Islet of Langerhans (tissue), 1 donor: Measurements from ENCODE around the gene MACROD2.
A peak's percentile ranks its signal among the peaks of the same experiment; 100 is the strongest.
"Not testable (repeated sequence)": the region's sequence is repeated elsewhere in the genome, so short reads cannot be mapped to it uniquely, and the experiment has no call there.

ENCODE experiments used
- FAIRE-seq: peaks from one replicate; lab custom pipeline; 2011; peaks lifted over from hg19 to GRCh38; lab: Jason Lieb, UNC

The MACROD2 gene

DNA sequence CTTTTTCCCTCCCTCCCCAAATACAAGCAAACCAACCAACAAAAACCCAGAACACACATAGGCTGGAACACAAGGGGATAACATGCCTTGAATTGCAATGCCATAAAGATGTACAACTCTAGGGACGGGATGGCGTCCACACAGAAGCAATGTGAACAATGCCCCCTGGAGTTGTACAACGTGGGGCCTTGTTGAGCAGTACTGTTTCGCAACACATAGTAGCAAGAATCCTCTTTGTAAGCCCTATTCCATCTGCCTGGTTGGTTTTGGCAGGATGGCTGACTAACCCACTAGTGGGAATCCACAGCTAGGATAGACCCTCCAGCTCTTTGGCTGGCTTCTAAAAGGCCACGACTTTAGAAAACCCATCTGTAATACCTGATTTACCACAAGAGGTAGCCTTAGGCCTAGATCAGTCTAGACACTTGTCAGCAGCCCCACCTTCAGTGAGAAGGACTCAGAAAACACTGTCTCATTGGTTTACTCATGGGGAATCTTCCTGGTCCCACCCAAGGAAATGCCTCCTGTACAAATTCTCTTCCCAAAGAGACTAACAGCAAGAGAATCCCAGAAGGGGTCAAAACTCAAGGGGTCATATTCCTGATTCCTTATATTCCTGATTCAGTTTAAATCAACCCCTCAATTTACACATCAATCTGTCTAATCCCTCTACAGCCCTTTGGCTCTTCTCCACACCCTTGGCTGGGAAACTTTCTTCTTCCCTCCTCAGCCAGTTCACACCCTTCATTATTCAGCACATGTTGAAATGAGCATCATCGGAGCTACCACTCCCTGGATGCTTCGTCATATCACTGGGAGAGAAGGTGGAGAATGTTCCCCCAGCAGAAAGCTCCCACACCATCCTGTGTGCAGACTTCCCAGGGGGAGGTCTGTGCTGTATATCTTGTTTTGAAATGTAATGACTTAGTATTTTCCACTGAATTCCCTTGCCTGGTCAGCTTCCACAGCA is 964.5 kb downstream of the MACROD2 start:
- FAIRE-seq, result no peak

- FAIRE-seq, result peak; percentile 90
These were observed 965.5 kb downstream of the MACROD2 start for GRCh38 chr20:14960831-14961230.

GRCh38 chr20:14963262-14963663 is 967.9 kb downstream of the MACROD2 start:
- no peak for FAIRE-seq

- FAIRE-seq, result no peak
These were observed 970.9 kb downstream of the MACROD2 start for GRCh38 chr20:14966203-14966602.

DNA sequence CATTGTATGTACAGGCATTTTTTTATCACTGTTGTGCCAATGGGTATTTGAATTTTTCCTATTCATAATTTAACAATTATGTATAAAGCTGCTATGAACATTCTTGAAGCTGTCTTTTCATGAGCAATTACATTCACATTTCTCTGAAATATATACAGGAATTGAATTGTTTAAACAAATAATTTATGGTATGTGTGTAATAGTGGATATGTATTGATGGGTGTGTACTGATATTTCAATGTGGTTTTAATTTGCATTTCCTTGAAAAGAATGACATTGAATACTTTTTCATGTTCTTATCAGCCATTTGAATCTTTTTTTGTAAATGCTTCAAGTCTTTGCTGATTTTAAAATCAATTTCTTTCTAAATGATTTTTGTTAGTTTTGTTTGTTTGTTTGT is 971.5 kb downstream of the MACROD2 start:
- FAIRE-seq, result no peak

- FAIRE-seq, result no peak
These were observed 976.9 kb downstream of the MACROD2 start for GRCh38 chr20:14972256-14972655.

GRCh38 chr20:14972690-14973089 is 977.4 kb downstream of the MACROD2 start:
- no peak for FAIRE-seq

DNA sequence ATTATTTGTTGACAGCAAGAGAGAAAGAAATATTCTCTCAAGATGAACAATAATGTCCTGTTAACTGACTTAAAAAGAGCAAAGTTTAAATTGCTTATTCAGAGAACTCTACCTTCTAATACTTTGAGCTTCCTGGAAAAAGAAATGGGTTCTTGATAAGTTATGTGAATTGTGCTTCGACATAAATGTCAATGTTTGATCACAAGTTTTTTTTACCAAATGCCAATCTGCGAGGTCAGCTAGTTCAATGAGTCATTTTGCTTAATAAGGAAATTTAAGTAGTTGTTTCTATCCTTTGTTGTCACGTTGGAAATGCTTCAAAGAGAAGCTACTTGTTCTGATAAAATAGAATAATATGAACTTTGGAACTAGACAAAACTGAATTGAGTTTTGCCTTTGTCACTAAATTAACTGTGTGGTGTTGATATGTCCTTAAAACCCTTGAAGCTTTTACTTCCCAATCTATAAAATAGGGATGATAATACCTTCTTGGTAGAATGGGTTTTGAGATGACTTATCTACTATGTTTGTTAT is 984.2 kb downstream of the MACROD2 start:
- peak; percentile 75 for FAIRE-seq

DNA sequence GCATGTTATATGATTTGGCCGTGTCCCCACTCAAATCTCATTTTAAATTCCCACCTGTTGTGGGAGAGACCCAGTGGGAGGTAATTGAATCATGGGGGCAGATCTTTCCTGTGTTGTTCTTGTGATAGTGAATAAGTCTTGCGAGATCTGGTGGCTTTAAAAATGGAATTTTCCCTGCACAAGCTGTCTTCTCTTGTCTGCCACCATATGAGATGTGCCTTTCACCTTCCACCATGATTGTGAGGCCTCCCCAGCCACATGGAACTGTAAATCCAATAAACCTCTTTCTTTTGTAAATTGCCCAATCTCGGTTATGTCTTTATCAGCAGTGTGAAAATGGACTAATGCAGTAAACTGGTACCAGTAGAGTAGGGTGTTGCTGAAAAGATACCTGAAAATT is 986.2 kb downstream of the MACROD2 start:
- FAIRE-seq, result not testable (repeated sequence)

- not testable (repeated sequence) for FAIRE-seq
These were observed 987.0 kb downstream of the MACROD2 start for GRCh38 chr20:14982324-14982723.

DNA sequence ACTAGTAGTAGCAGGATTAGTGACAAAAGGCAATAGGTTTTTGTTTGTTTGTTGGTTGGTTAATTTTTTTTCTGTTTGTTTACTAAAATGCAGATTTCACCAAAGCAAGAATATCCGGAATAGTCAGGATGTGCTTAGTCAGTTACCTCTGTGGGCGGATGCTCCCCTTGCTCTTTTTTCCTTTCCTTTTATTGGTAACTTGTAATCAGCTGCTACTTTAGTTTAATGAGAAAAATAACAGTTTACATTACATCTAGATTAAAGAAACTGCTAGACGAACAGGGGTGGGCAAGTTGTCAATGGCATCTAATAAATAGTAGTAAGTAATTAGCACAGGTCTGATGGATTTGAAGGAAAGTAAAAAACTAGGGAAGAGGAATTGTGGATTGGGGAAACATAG is 989.0 kb downstream of the MACROD2 start:
- peak; percentile 24 for FAIRE-seq

- FAIRE-seq, result no peak
These were observed 989.7 kb downstream of the MACROD2 start for GRCh38 chr20:14984768-14985622.

DNA sequence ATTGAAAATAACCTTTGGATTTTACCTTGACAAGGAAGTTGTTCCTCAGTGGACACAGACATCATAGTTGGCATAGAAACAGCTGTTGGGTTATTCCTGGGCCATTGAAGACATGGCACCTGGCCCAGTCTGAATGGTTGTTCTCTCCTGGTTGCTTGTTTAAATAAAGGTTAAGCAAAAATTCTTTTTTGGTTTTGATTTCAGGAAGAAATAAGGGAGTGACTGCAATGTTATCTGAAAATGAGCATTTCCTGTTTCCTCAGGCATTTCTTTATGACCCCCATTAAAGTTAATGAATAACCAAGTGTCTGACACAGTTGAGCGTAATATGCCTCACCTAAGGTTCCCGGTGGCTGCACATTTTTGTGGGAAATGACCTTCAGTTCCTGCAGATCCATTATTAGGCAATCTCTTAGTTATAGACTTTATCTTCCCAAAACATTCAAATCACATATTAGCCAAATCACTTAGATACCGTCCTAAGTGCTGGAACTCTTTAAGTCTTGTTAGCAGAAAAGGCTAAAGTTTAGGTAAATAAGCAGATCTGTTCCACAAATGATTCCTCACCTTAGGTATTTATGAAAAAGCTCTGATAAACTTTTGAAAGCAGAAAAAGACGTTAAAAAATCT is 990.8 kb downstream of the MACROD2 start:
- peak; percentile 99 for FAIRE-seq

- no peak for FAIRE-seq
These were observed 991.3 kb downstream of the MACROD2 start for GRCh38 chr20:14986656-14987055.

- no peak for FAIRE-seq
These were observed 994.4 kb downstream of the MACROD2 start for GRCh38 chr20:14989535-14990290.

DNA sequence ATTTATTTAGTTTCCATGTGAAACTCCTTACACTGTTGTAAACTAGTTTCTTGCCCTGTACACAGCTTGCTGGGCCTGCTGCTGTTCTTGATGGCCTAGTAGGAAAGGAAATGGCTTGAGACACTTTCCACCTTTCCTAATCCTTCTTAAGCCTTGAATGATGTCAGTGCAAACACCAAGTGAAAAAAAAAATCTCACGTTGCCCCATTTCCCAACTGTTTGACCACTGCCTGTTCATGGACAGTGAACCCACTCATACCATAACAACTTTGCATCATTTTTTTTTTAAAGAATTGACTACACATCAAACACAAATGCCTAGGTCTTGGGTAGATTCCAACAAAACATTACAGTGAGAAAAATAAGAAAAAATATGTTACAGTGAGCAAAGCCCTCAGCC is 995.7 kb downstream of the MACROD2 start:
- no peak for FAIRE-seq

DNA sequence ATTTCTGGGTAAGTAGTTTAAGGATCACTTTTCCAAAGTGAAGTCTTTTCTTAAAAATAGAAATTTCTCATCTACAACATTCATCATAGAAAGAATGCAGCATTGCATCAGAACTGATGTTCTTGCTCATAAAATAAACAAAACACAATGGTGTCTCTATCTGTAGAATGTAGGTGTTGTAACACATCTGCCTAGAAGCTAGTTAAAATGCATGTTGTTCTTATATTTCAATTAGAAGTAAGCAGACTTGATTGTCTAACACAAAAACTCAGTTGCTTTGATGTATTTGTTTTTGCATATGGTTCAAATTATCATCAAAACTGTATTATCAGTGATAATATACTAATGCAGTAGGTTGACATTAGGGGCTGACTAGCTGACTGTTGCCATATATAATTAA is 996.8 kb downstream of the MACROD2 start:
- FAIRE-seq, result no peak

- FAIRE-seq, result no peak
These were observed 997.6 kb downstream of the MACROD2 start for GRCh38 chr20:14992961-14993360.

- no peak for FAIRE-seq
These were observed 1001.8 kb downstream of the MACROD2 start for GRCh38 chr20:14996883-14997672.

- FAIRE-seq, result no peak
These were observed 1002.5 kb downstream of the MACROD2 start for GRCh38 chr20:14997791-14998190.
